Tibial nerve (tissue), 4 donors: Measurements from ENCODE around the gene SEMA3F. TPM values are rescaled to one million over a fixed set of nuclear protein-coding genes. Genes with fewer than 3 reads are reported as not detected.
"Not testable (repeated sequence)": the region's sequence is repeated elsewhere in the genome, so short reads cannot be mapped to it uniquely, and the experiment has no call there.

Experiments used
- DNase-seq, 2 donors: peaks; one replicate each; pipeline ENCODE4 v3.0.0-alpha.2; 2019; ENCODE audit warnings: low spot score in 2 of 2
- H3K27ac ChIP-seq, 4 donors: fragments of 200-600 bp; sonication (generic) in 3 of 4; one replicate each; pipeline ENCODE4 v1.5.1; 2017 to 2019; ENCODE audit warnings: mild to moderate bottlenecking in 1 of 4
- H3K27me3 ChIP-seq, 2 donors: fragments of 200-600 bp; sonication (generic) in 1 of 2; one replicate each; pipeline versions ENCODE4 v1.5.1 to v1.6.0; 2017 to 2019
- H3K36me3 ChIP-seq, 3 donors: fragments of 200-600 bp; sonication (generic); one replicate each; pipeline ENCODE4 v1.5.1; 2018 to 2019
- H3K4me1 ChIP-seq, 4 donors: fragments of 200-600 bp; sonication (generic) in 3 of 4; one replicate each; pipeline ENCODE4 v1.5.1; 2017 to 2019
- H3K4me3 ChIP-seq, 4 donors: fragments of 200-600 bp; sonication (generic) in 3 of 4; one replicate each; pipeline ENCODE4 v1.5.1; 2017 to 2019; ENCODE audit warnings: mild to moderate bottlenecking in 1 of 4, moderate library complexity in 1 of 4
- H3K9me3 ChIP-seq, 4 donors: fragments of 200-600 bp; sonication (generic) in 3 of 4; one replicate each; pipeline ENCODE4 v1.5.1; 2017 to 2019
- EP300 ChIP-seq, 2 donors: sonication (generic); formaldehyde crosslinking; IDR thresholded peaks; one replicate each; pipeline ENCODE4 v1.6.1; 2017; ENCODE audit warnings: antibody characterized with exemption in 2 of 2, mild to moderate bottlenecking in 1 of 2
- POLR2A ChIP-seq, 2 donors: fragments of 450-650 bp; IDR thresholded peaks; one replicate each; pipeline ENCODE4 v1.6.1; 2017; ENCODE audit warnings: antibody characterized with exemption in 2 of 2, mild to moderate bottlenecking in 2 of 2, moderate library complexity in 2 of 2
- WGBS, 2 donors: methylation state at CpG; one replicate each; pipeline ENCODE4 v1.1.5; 2018; 5-methylcytosine and 5-hydroxymethylcytosine counted together
- total RNA-seq, 4 donors: library from RNA; depleted of rRNA; stranded (reverse); fragments of >200 nt; gene quantifications; one replicate each; pipeline ENCODE4 v1.1.0, GENCODE V29; 2016
- TF ChIP-seq, protein P1 (sequence below), 5 experiments: fragments of 200-600 bp in 3 of 5; fragments of 450-650 bp in 2 of 5; sonication (generic) in 3 of 5; IDR thresholded peaks; one replicate each; pipeline ENCODE4 v1.5.1; 2016 to 2019; ENCODE audit warnings: antibody characterized with exemption in 5 of 5, mild to moderate bottlenecking in 3 of 5, moderate library complexity in 2 of 5

Gene SEMA3F
- total RNA-seq, 4 donors from 2014 or later: 14.4 to 58.5 (median 17.4) TPM

- Histone ChIP-seq H3K36me3 (no peaks in the 10 kb centered on the region), H3K9me3 (no peaks in the 10 kb centered on the region), H3K4me1 (peaks cover 0 to 36% (median 9%) of the 10 kb centered on the region in 4 donors), H3K27me3 (peaks cover 0 to 8% of the 10 kb centered on the region in 2 donors), H3K27ac (no peak overlapping the region), H3K4me3 (no peak overlapping the region)
- DNase-seq: no peak
- WGBS, 2 donors: 86 to 89% methylated on average over 12 to 13 of the region's 13 CpGs
- TF ChIP-seq POLR2A (IDR thresholded peaks at IDR 0.05): no peak
- TF ChIP-seq, protein P1, sequence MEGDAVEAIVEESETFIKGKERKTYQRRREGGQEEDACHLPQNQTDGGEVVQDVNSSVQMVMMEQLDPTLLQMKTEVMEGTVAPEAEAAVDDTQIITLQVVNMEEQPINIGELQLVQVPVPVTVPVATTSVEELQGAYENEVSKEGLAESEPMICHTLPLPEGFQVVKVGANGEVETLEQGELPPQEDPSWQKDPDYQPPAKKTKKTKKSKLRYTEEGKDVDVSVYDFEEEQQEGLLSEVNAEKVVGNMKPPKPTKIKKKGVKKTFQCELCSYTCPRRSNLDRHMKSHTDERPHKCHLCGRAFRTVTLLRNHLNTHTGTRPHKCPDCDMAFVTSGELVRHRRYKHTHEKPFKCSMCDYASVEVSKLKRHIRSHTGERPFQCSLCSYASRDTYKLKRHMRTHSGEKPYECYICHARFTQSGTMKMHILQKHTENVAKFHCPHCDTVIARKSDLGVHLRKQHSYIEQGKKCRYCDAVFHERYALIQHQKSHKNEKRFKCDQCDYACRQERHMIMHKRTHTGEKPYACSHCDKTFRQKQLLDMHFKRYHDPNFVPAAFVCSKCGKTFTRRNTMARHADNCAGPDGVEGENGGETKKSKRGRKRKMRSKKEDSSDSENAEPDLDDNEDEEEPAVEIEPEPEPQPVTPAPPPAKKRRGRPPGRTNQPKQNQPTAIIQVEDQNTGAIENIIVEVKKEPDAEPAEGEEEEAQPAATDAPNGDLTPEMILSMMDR (IDR thresholded peaks at IDR 0.05): no peak
Observed at GRCh38 chr3:50210510-50211367, 55.6 kb downstream of the SEMA3F start.

DNA sequence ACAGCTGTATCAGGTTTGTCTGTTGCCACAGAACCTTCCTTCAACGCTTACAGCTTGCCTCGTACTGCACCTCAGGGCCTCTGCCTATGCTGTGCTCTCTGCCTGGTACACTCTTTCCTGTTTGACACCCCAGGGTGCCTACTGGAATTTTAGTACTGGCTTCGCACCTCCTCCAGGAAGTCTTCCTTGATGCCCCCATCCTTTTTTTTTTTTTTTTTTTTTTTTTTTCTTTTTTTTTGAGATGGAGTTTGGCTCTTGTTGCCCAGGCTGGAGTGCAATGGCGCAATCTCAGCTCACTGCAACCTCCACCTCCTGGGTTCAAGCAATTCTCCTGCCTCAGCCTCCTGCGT, 56.2 kb downstream of the SEMA3F start:
- H3K4me1 ChIP-seq: peaks cover 0 to 31% (median 9%) of the 10 kb centered on the region in 4 donors
- not testable (repeated sequence) for H3K36me3 ChIP-seq, DNase-seq, H3K9me3 ChIP-seq, H3K4me3 ChIP-seq, H3K27ac ChIP-seq, H3K27me3 ChIP-seq
- 97 to 99% methylated on average over 5 of the region's 5 CpGs for WGBS, 2 donors

DNA sequence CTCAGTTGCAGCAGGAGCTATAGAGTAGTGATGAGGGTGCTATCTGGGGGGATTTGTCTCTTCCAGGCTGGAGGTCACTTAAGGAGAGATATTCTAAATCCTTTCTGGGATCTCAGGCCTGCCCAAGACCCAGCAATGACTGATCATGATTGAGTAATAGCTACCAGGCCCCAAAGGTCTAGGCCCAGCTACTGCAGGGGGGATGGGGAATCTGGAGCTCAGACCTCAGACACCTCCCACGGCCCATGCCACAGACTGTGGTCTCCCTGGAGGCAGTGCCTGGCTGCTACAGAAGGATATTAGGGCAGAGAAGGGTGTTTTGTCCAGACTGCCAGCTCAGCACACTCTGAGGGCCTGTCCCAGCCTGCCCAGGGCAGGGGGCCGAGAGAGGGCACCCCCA, 56.8 kb downstream of the SEMA3F start:
- no peaks in the 10 kb centered on the region for H3K27me3 ChIP-seq
- no peak for TF ChIP-seq EP300 (IDR thresholded peaks at IDR 0.05)
- no peak for TF ChIP-seq POLR2A (IDR thresholded peaks at IDR 0.05)
- TF ChIP-seq, protein P1 (IDR thresholded peaks at IDR 0.05): no peak
- 83% methylated on average over 2 of the region's 2 CpGs; no CpG with 5 or more reads in 1 of the 2 donors for WGBS, 2 donors
- peak overlapping the region in 2 of 4 donors; percentile 75 to 80 for H3K27ac ChIP-seq
- no peaks in the 10 kb centered on the region for H3K36me3 ChIP-seq
- DNase-seq: no peak
- peaks cover 0 to 31% (median 9%) of the 10 kb centered on the region in 4 donors for H3K4me1 ChIP-seq
- no peak overlapping the region for H3K4me3 ChIP-seq
- H3K9me3 ChIP-seq: no peaks in the 10 kb centered on the region

DNA sequence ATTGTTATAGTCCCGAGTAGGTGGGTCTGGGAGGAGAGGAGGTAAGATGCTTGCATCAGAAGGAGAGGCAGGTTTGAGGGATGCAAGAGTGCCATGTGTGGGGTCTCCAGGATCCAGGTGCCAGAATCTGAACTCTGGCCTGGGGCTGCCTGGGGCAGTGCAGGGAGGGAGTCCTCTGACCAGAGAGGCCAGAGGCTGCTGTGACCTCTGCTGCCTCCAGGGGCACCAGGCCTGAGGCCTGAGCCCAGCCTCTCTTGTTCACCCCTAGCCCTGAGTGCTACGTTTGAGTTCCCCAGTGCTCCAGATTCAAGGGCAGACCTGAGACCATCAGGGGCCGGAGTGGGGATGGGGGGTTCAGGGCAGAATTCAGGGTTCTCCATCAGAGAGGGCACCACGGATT, 57.4 kb downstream of the SEMA3F start:
- Histone ChIP-seq H3K27ac (peak overlapping the region in 3 of 4 donors; percentile 29 to 80 (median 75)), H3K4me1 (peaks cover 0 to 31% (median 9%) of the 10 kb centered on the region in 4 donors), H3K36me3 (no peaks in the 10 kb centered on the region), H3K9me3 (no peaks in the 10 kb centered on the region), H3K4me3 (no peak overlapping the region), H3K27me3 (no peaks in the 10 kb centered on the region)
- no peak for TF ChIP-seq POLR2A (IDR thresholded peaks at IDR 0.05)
- no peak for TF ChIP-seq EP300 (IDR thresholded peaks at IDR 0.05)
- TF ChIP-seq, protein P1 (IDR thresholded peaks at IDR 0.05): no peak
- WGBS, 2 donors: 70 to 77% methylated on average over 2 to 4 of the region's 4 CpGs
- no peak for DNase-seq

DNA sequence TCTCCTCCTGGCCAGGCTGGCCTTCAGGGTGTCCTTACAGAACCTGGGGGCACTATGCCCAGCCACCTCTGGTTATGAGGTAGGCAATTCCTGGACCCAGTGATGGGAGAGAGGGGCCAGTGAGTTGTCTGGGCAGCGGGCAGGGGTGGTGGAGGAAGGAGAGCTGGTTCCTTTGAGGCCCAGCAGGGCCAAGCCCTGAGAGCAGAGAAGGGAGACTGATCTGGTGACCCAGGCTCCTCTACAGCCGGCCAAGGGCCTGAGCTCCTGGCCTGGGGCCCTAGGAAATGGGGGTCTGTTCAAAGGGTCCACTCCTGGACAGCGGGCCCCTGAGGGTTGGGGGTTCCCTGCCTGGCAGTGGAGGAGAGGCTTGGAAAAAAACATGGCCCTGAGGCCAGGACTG, 57.8 kb downstream of the SEMA3F start:
- peak overlapping the region in 3 of 4 donors; percentile 29 to 80 (median 75) for H3K27ac ChIP-seq
- TF ChIP-seq POLR2A (IDR thresholded peaks at IDR 0.05): no peak
- TF ChIP-seq, protein P1 (IDR thresholded peaks at IDR 0.05): no peak
- 67 to 78% methylated on average over 3 of the region's 3 CpGs for WGBS, 2 donors

More for the DNA sequence above, 57.8 kb downstream of the SEMA3F start:
- H3K4me3 ChIP-seq: no peak overlapping the region
- H3K9me3 ChIP-seq: no peaks in the 10 kb centered on the region
- no peaks in the 10 kb centered on the region for H3K36me3 ChIP-seq
- no peaks in the 10 kb centered on the region for H3K27me3 ChIP-seq
- peaks cover 0 to 31% (median 9%) of the 10 kb centered on the region in 4 donors for H3K4me1 ChIP-seq
- no peak for DNase-seq
